C1 segment of cervical spinal cord (tissue), 14 donors: ENCODE results near the gene CIDEA.

Source experiments
- DNase-seq, 14 donors: peaks; one replicate each; lab custom pipeline; 2025; lab: John Stamatoyannopoulos, UW

The CIDEA gene

DNA sequence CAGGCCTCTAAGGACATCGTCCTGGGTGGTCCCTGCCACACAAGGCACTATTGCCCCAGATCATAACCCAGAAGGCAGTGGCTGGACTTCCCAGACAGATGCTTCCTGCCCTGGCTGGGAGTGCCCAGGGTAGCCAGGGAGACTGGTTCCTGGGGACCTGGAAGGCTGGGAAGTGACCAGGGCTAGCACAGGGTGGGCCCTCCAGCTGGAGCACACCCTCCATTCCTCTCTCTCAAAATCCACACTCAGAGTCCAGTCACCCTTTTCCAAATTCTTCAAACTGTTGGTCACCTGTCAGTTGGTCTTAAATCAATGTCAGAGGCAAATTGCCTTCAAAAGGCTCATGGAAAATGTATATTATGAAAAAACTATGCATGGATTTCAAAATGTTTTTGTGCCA is 42.3 kb downstream of the CIDEA start:
- no peak for DNase-seq

DNA sequence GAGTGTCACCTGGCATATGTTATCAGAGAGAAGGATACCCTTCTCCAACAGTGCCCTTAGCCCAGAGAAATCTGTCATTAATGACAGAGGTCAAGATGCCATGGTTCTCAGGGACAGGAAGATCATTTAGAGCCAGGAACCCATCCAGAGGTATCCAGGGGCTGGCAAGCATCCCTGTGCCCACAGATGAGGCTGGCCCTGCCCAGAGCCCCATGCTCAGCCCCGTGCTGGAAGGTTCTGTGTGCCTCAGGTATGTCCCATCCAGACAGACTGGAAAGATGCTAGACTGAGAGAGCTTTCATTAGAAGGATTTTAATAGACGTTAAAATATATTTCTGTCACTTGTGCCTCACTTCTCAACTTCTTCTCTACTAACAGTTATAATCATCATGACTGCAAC is 45.7 kb downstream of the CIDEA start:
- DNase-seq = no peak

DNA sequence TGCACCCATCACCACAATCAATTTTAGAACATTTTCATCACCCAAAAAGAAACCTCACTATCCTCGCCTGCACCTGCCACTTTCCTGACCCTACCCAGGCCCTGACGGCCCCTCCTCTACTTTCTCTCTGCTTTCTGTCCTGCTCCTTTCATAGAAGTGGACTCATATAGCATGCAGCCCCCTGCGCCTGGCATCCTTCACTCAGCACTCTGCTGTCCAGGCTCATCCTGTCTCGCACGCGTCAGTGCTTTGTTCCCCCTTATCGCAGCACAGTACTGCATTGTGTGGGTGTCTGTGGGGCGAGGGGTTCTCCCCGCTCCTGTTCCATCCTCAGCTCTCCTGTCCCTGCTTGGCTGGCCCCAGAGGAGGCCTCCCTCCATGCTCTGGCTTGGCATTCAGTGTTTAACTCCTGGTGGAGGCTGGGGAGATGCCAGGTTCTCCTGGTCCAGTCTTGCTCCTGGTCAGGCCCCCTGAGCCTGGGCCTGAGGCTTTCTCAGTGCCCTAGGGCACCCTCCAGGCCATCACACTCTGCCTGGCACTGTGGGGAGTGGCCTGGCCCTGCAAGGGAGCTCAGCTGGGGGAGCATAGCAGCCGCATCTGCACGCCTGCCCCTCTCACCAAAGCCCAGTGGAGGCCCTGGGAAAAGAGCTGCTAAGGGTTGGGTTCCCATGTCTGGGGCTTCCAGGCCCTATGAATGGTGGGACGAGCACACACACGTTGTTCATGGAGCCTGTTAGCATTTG is 47.3 kb downstream of the CIDEA start:
- no peak for DNase-seq

DNA sequence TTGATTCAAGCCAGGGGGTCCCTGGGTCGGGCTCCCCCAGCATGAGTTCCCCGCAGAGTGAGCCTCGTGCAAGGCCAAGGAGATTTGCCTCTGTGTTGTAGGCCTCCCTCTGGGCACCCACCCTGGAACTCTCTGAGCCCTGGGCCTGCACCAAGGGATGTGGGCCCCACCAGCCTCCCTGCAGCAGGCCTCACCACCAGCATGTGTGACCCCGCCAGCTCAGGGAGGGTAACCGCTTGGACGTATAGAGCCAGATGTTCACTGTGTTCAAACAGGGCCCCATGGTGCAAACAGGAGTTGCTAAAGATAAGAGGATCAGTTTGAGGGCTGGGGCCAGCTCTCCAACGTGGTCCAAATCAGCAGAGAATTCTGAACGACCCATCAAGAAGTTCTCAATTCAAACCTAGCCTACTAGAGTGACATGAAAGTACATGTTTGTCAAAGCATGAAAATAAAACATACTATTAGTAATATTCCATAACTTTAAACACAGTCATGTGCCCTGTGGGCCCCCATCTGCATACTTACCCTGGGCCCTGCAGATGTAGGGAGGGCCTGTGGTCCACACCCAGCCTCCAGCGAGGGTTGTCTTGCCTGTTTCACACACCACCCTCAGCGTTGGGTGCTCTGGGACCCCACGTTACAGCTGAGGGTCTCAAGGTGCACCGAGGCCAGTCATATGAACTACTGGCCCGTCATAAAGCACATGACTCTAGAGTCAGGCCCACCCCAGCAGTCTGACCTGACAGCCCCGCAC is 48.4 kb downstream of the CIDEA start:
- DNase-seq = no peak

DNA sequence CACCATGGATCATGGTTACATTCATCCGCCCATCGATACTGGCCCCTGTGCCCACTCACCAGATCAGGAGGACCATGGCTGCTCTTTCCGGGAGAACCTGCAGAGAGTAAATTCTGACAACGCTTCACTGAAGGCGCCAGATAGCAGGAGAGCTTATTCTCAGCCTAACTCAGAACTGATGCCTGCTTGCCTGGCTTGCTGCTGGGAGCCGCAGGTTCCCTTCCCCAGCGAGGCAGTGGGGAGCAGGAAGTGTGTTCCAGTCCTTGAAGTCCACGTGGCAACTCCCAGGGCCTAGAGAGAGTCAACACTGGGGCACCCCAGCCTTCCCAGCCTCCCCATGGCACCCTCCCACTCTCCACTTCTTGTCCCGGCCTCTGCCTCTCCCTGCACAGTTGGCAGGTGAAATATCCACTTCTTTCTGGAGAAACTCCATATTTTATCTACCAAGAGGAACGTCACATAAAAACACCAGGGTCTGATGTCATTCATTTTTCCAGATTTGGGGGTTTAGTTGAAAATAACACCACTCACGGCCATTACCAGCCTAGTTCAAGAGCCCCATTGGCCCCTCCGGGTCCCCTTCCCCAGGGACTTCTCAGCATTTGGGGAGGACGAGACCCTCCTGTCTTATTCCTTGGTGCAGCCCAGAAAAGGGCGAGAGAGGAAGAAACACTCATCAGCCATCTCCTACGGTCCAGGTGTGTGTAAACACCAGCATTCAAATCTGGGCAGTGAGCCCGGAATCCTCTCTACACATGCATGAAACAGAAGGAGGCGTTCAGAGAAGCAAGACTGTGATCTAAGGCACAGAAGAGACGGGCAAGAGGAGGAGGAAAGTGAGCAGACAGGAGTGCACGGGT is 50.4 kb downstream of the CIDEA start:
- no peak for DNase-seq

DNA sequence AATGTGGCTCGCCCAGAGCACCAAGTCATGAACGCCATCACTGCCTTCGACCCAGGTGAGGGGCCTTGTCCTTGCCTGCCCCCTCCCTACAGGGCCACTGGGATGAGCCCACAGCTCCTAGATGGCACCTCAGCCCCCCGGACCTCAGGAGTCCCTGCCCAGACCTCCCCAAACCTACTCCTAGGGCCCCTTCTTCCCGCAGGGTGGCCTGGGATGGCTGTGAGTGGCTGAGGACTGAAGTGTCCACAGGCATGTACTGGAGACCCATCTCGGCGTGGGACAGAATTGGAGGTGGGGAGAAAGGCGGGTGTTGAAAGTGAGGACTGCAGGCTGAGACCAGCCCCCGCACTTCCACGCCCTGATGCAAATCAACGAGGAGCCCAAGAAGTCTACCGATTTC is 51.0 kb downstream of the CIDEA start:
- no peak for DNase-seq

DNA sequence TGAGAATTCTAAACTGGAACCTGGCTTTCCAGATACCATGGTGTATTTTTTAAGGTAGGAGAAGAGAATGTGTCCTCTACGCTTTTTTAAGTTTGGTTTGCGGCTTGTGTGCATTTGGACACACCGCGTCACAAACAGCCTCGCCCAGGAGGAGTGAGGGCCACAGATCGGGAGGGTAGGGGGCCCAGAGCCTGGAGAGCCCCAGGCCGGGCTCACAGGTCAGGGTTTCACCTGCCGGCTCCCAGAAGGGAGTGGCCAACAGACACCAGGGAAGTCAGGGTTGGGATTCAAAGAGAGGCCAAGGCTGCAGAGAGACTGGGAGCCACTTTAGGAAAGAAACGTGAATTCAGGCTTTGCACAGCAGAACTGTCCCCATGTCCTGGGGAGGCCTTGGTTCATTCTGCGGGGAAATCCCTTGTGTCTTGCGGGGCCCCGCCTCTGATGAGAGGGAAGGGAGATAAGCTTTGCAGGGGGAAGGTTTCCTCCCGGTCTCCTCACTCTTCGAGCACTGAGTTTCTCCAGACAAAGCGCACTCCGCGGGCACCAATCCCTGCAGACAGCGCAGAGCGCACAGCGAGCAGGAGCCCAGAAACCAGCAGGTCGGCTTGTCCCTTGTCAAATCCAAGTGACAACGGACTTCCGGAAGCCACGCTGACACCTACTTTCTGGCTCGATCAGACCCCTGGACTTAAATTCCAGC is 51.9 kb downstream of the CIDEA start:
- DNase-seq = no peak

DNA sequence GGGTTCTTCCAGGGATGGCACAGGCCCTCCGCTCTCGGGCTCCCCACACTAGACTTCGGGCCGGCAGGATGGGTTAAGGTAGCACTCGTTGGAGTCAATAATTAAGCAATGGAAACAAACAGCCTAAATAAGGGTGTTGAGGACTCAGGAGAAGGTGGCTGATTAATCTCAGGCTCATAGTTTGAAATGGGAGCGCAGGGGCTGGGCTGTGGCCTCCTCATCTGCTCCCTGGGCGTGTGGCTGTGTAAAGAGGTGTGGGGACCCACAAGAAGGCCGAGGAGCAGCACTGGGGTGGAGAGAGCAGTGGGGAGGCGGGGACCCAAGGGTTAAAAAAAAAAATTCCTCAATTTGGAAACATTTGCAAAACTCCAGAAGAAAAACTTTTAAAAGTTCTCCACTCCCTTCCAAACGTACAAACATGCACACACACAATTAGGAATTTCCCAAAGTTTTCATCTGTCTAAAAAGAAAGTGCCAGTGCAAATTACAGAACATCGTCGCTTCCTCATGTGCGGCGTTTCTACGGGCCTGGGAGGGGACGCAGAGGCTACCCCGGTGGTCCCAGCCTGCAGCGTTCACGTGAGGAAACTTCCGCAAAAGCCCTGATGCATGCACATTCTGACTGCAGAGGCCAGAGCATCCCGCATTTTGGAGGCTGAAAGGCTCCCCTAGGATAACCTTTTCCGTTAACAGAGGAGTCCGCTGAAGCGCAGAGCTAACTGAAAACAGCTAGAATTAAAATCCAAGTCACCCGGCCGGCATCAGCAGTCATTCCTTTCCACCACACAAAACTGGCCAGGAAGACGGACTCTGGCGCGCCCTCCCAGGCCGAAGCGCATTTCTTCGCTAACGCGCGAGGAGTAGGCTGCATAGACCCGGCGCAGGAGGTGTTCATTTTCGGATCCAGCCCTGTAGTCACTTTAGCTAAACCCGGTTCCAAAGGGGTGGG is 52.9 kb downstream of the CIDEA start:
- DNase-seq = peak in 1 of 14 donors; percentile 11

DNA sequence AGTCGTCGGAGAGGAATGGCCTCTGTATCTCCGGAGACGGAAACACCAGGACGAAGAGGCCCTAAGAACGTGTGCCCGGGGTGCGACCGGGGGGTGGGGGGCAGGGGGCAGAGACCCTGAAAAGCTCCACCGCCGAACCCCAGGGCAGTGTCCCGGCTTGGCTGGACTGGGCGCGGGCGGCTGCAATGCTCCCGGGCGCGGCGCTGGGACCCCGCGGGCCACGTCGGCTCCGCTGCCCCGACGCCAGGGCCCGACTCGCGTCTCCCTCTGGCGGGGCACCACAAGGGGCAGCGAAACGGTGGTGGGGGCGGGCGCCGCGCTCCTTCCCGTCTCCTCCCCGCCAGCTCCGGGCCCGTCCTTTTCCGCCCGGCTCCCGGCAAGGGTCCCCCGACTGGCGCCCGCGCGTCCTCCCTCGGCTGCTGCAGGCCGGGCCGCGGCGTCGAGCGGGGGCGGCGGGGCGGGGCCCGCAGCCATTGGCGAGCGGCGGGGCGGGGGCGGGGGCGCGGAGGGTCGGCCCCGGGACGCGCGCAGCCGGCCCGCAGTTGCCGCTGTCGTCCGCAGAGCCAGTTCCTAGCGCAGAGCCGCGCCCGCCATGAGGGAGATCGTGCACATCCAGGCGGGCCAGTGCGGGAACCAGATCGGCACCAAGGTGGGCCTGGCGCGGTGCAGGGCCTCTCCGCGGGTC is 53.7 kb downstream of the CIDEA start, which contains the start of gene TUBB6:
Gene TUBB6 (plus strand): TSS at position 541 of the 685 bp plus-strand sequence. CDS start 52 bp downstream, at position 593.
- peak in 1 of 14 donors; percentile 26 for DNase-seq

DNA sequence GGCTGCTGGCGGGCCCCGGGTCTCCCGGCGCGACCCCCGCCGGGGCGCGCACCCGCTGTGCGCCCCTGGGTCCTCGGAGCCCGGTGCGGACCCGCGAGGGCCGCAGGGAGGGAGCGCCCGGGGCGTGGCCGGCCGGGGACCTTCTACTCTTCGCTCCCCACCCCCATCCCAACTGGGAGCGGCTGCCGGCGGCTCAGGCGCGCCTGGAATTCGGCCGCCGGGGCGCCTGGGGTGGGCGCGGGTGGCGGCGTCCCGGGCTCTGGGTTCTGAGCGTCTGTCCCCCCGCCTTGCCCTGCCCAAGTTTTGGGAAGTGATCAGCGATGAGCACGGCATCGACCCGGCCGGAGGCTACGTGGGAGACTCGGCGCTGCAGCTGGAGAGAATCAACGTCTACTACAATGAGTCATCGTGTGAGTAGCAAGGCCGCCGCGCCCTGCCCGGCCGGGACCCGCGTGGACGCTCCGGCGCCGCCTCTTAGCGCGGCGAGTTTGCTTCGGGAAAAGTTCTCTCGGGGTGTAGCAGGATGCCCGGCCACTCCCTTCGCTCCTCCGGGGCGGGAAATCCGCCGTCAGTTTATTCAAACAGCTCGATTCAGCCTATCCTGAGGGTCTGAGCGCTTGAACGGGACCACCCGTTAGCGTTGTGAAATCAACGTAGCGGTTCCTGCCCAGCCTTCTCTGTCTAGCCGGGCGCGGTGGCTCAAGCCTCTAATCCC is 54.4 kb downstream of the CIDEA start:
- DNase-seq = peak in 2 of 14 donors; percentile 31 to 60

DNA sequence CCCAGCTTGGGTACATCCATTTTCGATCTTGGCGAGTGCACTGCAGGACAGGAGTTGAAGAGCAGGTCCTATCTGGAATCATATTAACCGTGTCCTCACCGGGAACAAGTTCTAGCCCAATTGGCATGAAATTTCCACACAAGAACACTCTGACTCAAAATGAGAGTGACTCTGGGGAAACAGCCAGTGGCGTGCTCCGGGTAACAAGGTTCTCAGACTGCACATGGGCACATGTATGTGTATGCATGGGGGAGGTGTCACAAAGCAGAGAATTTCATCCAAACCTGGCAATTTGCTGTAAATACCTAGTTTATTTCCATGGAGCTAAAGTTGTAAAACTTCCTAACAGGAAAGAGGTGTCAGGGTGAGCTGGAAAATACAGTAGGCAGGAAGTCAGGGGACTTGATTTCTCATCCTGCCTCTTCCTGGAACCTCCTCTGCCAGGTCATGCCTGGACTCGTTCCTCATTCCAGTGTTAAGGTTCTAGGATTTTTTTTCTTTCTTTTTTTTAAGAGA is 55.6 kb downstream of the CIDEA start:
- no peak for DNase-seq

DNA sequence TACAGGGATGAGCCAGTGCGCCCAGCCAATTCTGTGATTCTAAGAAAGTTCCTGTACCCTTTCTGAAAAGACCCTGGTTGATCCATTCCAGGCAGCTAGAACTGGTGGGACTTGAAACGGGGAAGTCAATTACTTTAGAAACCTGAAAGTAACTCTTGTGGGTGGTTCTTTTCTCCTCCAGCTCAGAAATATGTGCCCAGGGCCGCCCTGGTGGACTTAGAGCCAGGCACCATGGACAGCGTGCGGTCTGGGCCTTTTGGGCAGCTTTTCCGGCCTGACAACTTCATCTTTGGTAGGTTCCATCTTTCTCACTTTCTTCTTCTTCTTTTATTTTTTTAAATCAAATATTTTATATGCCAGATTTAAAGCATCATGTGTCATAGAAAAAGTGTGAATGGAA is 56.6 kb downstream of the CIDEA start:
- DNase-seq = no peak

DNA sequence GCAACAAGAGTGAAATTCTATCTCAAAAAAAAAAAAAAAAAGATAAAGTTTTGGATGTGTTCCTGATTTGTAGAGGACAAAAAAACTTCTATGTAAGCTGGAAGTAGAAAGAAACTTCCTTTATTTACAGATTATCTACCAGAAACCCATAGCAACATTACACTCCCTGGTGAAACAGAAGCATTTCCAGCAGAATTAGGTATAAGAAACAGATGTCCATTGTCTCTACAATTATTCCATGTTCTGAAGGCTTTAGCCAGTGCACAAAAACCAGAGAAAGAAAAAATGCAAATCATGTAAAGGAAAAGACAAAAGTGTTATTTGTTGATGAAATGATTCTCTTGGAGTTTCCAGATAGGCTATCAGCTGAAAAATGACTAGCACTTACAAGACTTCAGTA is 58.8 kb downstream of the CIDEA start:
- no peak for DNase-seq

DNA sequence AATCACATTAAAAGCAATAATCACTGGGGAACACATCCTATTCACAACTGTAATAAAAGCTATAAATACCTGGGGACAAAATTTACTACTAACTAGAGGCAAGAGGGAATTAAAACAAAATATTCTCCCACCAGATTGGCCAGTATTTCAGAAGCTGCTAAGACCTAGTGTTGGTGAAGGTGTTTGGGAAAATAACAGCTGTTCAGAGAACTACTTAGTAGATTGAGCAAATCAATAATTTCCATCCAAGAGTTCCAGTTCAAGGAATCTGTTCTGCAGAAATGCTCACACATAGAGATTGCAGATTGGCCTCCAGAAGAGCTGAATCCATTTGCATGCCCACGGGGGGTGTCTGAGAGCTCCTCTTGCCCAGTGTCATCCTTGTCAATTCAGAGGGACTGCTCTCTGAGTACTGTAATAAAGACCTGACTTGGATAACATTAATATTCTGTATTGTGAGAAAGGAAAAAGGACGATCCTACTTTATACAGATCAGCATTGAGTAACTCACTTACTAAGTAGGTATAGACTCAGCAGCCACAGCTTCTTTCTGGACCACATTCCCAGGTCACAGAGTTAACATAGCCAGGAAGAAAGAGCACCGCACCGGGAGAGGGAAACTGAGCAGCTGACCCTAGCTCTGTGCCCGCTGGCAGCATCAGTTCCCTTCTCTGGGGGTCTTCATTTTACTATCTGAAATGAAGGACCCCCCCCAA is 59.5 kb downstream of the CIDEA start:
- DNase-seq = no peak

DNA sequence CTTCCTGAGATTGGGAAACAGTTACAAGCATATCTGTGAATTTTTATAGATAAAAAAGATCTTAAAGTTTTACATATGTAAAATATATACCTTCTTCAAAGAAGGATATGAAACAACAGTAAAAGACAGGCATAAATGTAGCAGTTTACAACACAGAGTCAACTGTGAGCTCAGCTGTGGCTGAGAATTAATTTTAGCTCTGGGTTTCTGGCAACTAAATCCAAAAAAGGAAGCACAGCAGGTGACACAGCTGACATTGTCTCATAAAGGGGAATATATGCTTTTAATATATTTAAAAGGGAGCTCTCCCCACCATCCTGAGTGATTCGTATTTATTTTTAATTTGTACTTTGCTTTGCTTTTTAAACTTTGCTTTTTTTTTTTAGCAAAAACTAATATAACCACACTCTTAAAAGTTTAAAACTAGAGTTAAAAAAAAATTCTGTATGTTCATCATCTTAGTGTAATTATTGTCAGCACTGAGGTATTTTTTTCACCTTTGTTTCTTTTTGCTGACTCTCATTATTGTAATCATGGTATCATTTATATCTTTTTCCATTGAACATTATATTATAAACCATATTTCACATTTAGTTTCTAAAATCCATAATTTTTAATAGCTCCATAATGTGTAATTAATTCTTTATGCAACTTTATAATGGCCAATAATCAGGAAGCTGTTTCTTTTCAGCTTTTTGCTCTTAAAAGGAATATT is 60.6 kb downstream of the CIDEA start:
- no peak for DNase-seq

DNA sequence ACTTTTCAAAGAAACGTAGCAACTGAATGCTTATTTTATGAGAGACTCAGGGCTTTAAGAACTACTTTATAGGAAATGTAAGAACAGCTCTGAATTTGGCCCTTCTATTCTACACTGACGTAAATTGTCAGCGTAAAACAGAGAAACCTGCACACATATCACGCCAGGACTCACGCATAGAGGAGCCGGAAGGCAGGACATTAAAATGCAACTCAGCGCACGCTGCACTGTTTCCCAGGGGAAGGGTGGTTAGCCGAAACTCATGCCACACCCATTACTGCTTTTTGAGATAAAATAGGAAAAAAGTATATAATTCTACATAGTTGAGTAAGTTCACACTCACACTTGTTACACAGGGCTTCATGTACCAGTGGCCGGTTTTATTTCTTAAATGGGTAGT is 61.3 kb downstream of the CIDEA start:
- DNase-seq = no peak

DNA sequence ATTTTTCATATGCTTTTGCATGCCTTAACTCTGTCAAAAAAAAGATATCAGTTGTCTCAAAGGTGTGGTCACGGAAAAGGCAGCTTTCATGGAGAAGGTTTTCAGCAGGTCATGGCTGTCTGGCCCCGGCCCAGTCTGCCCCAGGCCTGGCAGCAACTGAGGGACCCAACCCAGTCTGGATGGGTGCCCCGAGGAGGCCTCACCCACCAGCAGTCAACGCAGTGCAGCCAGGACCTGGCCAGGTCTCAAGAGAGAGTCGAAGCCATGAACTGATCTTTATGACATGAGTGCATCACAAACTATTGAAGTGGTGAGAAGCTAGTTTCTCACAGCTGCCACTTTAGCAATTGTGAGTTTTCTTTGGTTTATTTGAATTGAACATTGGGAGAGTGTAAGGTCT is 61.8 kb downstream of the CIDEA start:
- no peak for DNase-seq
